Astrocyte of the spinal cord (primary cell): ENCODE measurements around the gene ADAM12.

Experiments
- DNase-seq: peaks from one replicate; pipeline ENCODE4 v3.0.0; 2011; ENCODE audit warnings: low read depth, low spot score
- H3K4me3 ChIP-seq: 2 replicates; pipeline ENCODE4 v1.5.1; 2011; ENCODE audit warnings: low read depth, mild to moderate bottlenecking, low read length, moderate library complexity
- in situ Hi-C: cut with HindIII; loops from 2 replicates; pipeline ENCODE4 v1.10.0; 2017; ENCODE audit warnings: low sequenced_read_pairs
- TF ChIP-seq, protein P1 (sequence below): IDR thresholded peaks from 2 replicates; pipeline ENCODE4 v1.5.1; 2012; ENCODE audit warnings: low read depth, mild to moderate bottlenecking, low read length, inconsistent platforms

The ADAM12 gene

GRCh38 chr10:126170776-126171175, 217.5 kb downstream of the ADAM12 start:
- in situ Hi-C loops, result no loop called here
- H3K4me3 ChIP-seq, result no peak overlapping the region
- no peak for DNase-seq
- TF ChIP-seq, protein P1, sequence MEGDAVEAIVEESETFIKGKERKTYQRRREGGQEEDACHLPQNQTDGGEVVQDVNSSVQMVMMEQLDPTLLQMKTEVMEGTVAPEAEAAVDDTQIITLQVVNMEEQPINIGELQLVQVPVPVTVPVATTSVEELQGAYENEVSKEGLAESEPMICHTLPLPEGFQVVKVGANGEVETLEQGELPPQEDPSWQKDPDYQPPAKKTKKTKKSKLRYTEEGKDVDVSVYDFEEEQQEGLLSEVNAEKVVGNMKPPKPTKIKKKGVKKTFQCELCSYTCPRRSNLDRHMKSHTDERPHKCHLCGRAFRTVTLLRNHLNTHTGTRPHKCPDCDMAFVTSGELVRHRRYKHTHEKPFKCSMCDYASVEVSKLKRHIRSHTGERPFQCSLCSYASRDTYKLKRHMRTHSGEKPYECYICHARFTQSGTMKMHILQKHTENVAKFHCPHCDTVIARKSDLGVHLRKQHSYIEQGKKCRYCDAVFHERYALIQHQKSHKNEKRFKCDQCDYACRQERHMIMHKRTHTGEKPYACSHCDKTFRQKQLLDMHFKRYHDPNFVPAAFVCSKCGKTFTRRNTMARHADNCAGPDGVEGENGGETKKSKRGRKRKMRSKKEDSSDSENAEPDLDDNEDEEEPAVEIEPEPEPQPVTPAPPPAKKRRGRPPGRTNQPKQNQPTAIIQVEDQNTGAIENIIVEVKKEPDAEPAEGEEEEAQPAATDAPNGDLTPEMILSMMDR, result no peak

- no peak overlapping the region for H3K4me3 ChIP-seq
- TF ChIP-seq, protein P1, result no peak
- DNase-seq, result no peak
- in situ Hi-C loops, result no loop called here
Observed at GRCh38 chr10:126170371-126170770, 217.9 kb downstream of the ADAM12 start.

- DNase-seq, result no peak
- H3K4me3 ChIP-seq, result no peak overlapping the region
- TF ChIP-seq, protein P1, result no peak
- in situ Hi-C loops, result no loop called here
Observed at GRCh38 chr10:126169899-126170298, 218.4 kb downstream of the ADAM12 start.

- DNase-seq, result no peak
- TF ChIP-seq, protein P1, result no peak
Observed at GRCh38 chr10:126166797-126167196, 221.5 kb downstream of the ADAM12 start.

GRCh38 chr10:126165874-126166273, 222.4 kb downstream of the ADAM12 start:
- DNase-seq, result no peak
- TF ChIP-seq, protein P1, result no peak
- in situ Hi-C loops, result no loop called here
- H3K4me3 ChIP-seq, result no peak overlapping the region

More at GRCh38 chr10:126166797-126167196, 221.5 kb downstream of the ADAM12 start:
- H3K4me3 ChIP-seq, result no peak overlapping the region
- in situ Hi-C loops, result no loop called here

DNA sequence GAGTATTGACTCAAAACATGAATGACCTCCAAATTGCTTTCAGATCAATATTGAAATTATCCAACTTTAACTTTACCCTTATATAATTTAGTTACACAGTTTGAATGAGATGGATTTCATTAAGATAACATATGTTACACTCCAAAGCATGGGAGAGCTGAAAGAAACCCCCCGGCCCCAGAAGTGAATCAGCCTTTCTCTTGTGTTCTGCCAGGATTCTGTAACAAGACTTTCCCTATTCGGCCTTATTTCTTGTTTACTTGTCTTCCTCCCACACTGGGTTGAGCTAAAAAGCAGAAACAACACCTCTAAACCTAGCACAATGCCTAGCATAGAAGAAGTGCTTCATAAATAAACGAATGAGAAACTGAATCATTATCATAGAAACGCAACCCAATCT, 224.8 kb downstream of the ADAM12 start:
- in situ Hi-C loops, result no loop called here
- TF ChIP-seq, protein P1, result no peak
- no peak for DNase-seq
- H3K4me3 ChIP-seq, result no peak overlapping the region

DNA sequence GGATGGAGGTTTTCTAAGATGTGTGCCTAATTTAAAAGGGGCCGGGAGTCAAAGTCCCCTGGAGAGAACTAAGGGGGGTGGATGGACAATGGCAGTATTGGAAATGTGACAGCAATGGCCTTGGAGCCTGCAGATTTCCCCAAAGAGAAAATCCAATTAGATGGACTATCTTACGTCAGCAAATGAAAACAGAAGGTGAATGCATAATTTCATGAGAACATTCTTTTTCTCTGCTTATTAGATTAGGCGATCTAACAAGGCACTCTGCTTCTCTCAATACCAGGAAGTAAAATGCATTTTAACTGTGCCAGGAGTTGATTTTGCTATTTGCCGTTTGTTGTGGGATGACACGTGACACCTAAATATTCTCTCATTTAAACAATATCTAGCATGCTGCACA, 226.6 kb downstream of the ADAM12 start:
- TF ChIP-seq, protein P1, result no peak
- no peak for DNase-seq
- in situ Hi-C loops, result no loop called here
- no peak overlapping the region for H3K4me3 ChIP-seq
